ENCODE results near the gene CYLD. TPM values are rescaled to one million over a fixed set of nuclear protein-coding genes. Genes with fewer than 3 reads are reported as not detected.

Gene CYLD
- polyA plus RNA-seq = 14.9 to 24.7 TPM (median 23.4 TPM) in 3 replicates
- polyA plus RNA-seq (2011; ENCODE audit: low read depth) = 50.9 TPM
- polyA plus RNA-seq (2011; cell fraction: cytosol; rRNA removed) = 17.0 and 34.3 TPM in 2 replicates
- polyA plus RNA-seq (2011; cell fraction: nucleus; rRNA removed) = 24.0 and 32.8 TPM in 2 replicates
- 15.5 and 42.1 TPM in 2 replicates for polyA plus RNA-seq (2012; ENCODE audit: low replicate concordance)
- 6.1 to 37.7 TPM (median 24.2 TPM) in 3 replicates for polyA minus RNA-seq
- polyA minus RNA-seq (2011; cell fraction: cytosol; rRNA and poly(A)+ RNA removed) = 21.7 TPM
- polyA minus RNA-seq (2011; cell fraction: nucleus; rRNA and poly(A)+ RNA removed) = 30.7 and 58.6 TPM in 2 replicates

DNA sequence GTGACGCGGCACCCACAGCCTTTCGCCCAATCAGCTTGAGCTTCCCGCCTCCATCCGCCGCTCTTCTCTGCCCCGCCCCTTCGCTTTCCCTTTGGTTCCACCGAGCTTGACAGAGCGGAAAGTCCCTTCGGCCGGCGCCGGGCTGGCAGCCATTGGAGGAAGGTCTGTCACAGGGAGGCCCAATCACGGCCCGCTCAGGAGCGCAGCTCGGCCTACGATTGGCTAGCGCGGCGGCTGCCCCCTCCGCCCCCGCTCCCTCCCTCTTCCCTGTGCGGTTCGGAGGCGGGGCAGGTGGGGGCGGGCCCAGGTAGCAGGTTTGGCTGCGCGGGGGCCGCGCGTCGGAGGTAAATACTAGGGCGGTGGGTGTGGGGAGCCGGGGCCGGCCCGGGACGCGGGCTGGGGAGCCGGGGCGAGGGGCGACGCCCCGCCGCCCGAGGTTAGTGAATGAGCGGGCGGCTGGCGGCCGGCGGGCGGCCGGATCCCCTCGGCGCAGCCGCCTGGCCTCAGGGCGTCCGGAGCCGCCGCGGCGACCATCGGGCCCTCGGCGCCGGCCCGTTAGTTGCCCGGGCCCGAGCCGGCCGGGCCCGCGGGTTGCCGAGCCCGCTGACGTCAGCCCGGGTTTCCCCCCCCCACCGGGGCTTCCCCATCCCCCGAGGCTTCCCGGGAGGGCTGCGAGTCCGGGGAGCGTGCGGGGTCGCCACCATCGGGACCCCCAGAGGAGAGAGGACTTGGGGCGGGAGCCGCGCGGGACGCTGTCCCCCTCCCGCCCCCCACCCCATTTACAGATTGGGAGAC, at the start of gene CYLD:
Gene CYLD (plus strand): TSS at position 306 of the 795 bp plus-strand sequence. CDS start 7,613 bp downstream, outside the sequence.
- H2AFZ ChIP-seq (ENCODE audit: control insufficient read depth, low read length) = peak within 1 kb of the TSS; percentile 69
- TF ChIP-seq, protein P1, sequence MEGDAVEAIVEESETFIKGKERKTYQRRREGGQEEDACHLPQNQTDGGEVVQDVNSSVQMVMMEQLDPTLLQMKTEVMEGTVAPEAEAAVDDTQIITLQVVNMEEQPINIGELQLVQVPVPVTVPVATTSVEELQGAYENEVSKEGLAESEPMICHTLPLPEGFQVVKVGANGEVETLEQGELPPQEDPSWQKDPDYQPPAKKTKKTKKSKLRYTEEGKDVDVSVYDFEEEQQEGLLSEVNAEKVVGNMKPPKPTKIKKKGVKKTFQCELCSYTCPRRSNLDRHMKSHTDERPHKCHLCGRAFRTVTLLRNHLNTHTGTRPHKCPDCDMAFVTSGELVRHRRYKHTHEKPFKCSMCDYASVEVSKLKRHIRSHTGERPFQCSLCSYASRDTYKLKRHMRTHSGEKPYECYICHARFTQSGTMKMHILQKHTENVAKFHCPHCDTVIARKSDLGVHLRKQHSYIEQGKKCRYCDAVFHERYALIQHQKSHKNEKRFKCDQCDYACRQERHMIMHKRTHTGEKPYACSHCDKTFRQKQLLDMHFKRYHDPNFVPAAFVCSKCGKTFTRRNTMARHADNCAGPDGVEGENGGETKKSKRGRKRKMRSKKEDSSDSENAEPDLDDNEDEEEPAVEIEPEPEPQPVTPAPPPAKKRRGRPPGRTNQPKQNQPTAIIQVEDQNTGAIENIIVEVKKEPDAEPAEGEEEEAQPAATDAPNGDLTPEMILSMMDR (optimal IDR thresholded peaks at IDR 0.05 in 1 of 3, IDR thresholded peaks at IDR 0.05 in 1 of 3, conservative IDR thresholded peaks at IDR 0.05 in 1 of 3; ENCODE audit: extremely low read depth in 1 of 3, insufficient read depth in 2 of 3, low read length in 3 of 3) = no peak
- TF ChIP-seq EZH2 (IDR thresholded peaks at IDR 0.05; ENCODE audit: low read length) = no peak
- peak within 1 kb of the TSS; percentile 93 for H3K27ac ChIP-seq (ENCODE audit: control insufficient read depth, insufficient read depth, low read length)

DNA sequence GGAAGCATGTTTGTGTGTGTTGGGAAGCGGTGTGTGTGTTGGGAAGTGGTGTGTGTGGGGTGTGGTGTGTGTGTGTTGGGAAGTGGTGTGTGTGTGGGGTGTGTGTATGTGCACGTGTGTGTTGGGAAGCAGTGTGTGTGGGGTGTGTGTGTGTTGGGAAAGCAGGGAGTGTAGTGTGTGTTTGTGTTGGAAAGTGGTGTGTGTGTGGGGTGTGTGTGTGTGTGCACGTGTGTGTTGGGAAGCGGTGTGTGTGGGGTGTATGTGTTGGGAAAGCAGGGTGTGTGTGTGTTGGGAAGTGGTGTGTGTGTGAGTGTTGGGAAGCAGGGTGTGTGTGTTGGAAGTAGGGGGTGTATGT, 49.3 kb upstream of the CYLD start:
- no peak for DNase-seq (ENCODE audit: low read depth, low spot score)
- no peak overlapping the region for H3K9ac ChIP-seq (ENCODE audit: control insufficient read depth, extremely low read depth, insufficient read depth, low read length)
- H3K27ac ChIP-seq (ENCODE audit: control insufficient read depth, insufficient read depth, low read length) = no peak overlapping the region
- peaks cover 19% of the 10 kb centered on the region for H3K4me1 ChIP-seq (ENCODE audit: control insufficient read depth, extremely low read depth, insufficient read depth, low read length)
- no peaks in the 10 kb centered on the region for H3K9me1 ChIP-seq (ENCODE audit: control insufficient read depth, extremely low read depth, insufficient read depth, low read length)
- dilution Hi-C loops (cut with MboI; ENCODE audit: extremely low pct_ligation_motif_present, low sequenced_read_pairs) = no loop called here
- no peaks in the 10 kb centered on the region for H4K20me1 ChIP-seq (ENCODE audit: control insufficient read depth, extremely low read depth, insufficient read depth, low read length)
- H3K9me3 ChIP-seq (ENCODE audit: control insufficient read depth, low read depth, low read length) = no peaks in the 10 kb centered on the region
- H3K36me3 ChIP-seq (ENCODE audit: control insufficient read depth in 2 of 2, extremely low read depth in 1 of 2, insufficient read depth in 2 of 2, low read length in 2 of 2) = no peaks in the 10 kb centered on the region
- H3K27me3 ChIP-seq (ENCODE audit: control insufficient read depth, extremely low read depth, insufficient read depth, low read length) = no peaks in the 10 kb centered on the region
- FAIRE-seq = no peak
- no peak overlapping the region for H2AFZ ChIP-seq (ENCODE audit: control insufficient read depth, low read length)
- no peak overlapping the region for H3K4me2 ChIP-seq (ENCODE audit: control insufficient read depth, extremely low read depth, insufficient read depth, low read depth, low read length)
- TF ChIP-seq, protein P1 (optimal IDR thresholded peaks at IDR 0.05 in 1 of 3, IDR thresholded peaks at IDR 0.05 in 1 of 3, conservative IDR thresholded peaks at IDR 0.05 in 1 of 3; ENCODE audit: extremely low read depth in 1 of 3, insufficient read depth in 2 of 3, low read length in 3 of 3) = no peak
- TF ChIP-seq EZH2 (IDR thresholded peaks at IDR 0.05; ENCODE audit: low read length) = no peak
- no peak overlapping the region for H3K4me3 ChIP-seq (ENCODE audit: control insufficient read depth in 2 of 3, extremely low read depth in 1 of 3, insufficient read depth in 2 of 3, low read depth in 1 of 3, low read length in 3 of 3)
- no peaks in the 10 kb centered on the region for H3K79me2 ChIP-seq (ENCODE audit: control insufficient read depth, insufficient read depth, low read length)

More for the DNA sequence above, at the start of gene CYLD:
- H3K9me1 ChIP-seq (ENCODE audit: control insufficient read depth, extremely low read depth, insufficient read depth, low read length) = peaks cover 2% of the 10 kb centered on the region
- DNase-seq (ENCODE audit: low read depth, low spot score) (peak; percentile 92), FAIRE-seq (no peak)
- peaks cover 14% of the 10 kb centered on the region for H3K79me2 ChIP-seq (ENCODE audit: control insufficient read depth, insufficient read depth, low read length)
- H3K36me3 ChIP-seq (ENCODE audit: control insufficient read depth in 2 of 2, extremely low read depth in 1 of 2, insufficient read depth in 2 of 2, low read length in 2 of 2) = no peaks in the 10 kb centered on the region
- peak within 1 kb of the TSS; percentile 94 for H3K4me2 ChIP-seq (ENCODE audit: control insufficient read depth, extremely low read depth, insufficient read depth, low read depth, low read length)
- peak within 1 kb of the TSS; percentile 94 for H3K9ac ChIP-seq (ENCODE audit: control insufficient read depth, extremely low read depth, insufficient read depth, low read length)
- no peaks in the 10 kb centered on the region for H3K9me3 ChIP-seq (ENCODE audit: control insufficient read depth, low read depth, low read length)
- no peaks in the 10 kb centered on the region for H4K20me1 ChIP-seq (ENCODE audit: control insufficient read depth, extremely low read depth, insufficient read depth, low read length)
- H3K4me3 ChIP-seq (ENCODE audit: control insufficient read depth in 2 of 3, extremely low read depth in 1 of 3, insufficient read depth in 2 of 3, low read depth in 1 of 3, low read length in 3 of 3) = peak within 1 kb of the TSS; percentile 81 to 87 (median 85)
- dilution Hi-C loops (cut with MboI; ENCODE audit: extremely low pct_ligation_motif_present, low sequenced_read_pairs) = no loop called here
- peaks cover 43% of the 10 kb centered on the region for H3K4me1 ChIP-seq (ENCODE audit: control insufficient read depth, extremely low read depth, insufficient read depth, low read length)
- no peaks in the 10 kb centered on the region for H3K27me3 ChIP-seq (ENCODE audit: control insufficient read depth, extremely low read depth, insufficient read depth, low read length)
